NCI-H446 (cell line): Measurements from ENCODE around the gene LRTM2.

Experiments used
- DNase-seq, 2 experiments: peaks; one replicate each; lab custom pipeline; 2025; lab: John Stamatoyannopoulos, UW

LRTM2 gene

DNA sequence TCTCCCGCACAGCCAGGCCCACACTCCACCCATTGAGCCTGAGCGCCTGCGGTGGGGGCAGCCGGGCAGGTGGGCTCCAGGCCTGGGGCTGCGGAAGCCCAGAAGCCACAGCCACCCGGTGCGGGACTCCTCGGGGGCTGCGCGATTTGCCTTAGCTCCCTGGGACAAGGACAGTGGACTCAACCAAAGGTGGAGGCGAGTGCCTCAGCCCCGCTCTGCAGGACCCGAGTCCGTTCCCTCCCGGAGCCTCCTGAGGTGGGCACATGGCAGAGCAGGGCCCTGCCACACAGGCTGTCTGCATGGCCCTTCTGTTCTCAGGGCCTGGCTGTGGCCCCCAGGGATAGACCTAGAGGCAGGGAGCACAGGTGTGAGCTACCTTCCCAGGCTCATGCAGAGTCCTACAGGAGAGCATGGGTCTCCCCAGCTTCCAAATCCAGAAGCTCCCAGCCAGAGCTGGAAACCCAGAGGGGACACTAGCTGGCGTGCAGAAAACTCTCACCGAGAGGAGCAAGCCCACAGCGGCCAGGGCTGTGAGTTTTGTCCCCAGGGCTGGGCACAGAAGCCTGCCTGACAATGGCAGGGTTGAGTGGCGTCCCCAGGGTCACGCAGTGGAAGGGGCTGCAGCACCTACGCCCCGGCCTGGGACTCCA, 22.2 kb upstream of the LRTM2 start:
- no peak for DNase-seq

DNA sequence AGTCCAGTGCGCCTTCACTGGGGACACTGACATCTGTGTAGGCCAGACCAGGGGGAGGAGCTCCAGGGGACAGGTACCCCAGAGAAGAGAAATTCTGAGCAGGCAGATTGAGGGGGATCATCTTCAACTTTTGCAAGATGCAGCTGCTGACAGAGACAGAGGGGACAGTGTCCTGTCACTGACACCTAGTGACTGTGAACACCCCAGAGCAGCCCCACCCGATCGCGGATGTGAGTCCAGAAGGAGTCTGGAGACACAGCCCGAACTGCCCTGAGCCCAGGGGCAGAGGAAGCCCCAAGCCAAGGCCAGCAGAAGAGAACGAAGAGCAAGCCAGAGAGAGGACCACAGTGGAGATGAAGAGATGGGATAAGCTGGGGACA, 21.7 kb upstream of the LRTM2 start:
- DNase-seq = no peak

DNA sequence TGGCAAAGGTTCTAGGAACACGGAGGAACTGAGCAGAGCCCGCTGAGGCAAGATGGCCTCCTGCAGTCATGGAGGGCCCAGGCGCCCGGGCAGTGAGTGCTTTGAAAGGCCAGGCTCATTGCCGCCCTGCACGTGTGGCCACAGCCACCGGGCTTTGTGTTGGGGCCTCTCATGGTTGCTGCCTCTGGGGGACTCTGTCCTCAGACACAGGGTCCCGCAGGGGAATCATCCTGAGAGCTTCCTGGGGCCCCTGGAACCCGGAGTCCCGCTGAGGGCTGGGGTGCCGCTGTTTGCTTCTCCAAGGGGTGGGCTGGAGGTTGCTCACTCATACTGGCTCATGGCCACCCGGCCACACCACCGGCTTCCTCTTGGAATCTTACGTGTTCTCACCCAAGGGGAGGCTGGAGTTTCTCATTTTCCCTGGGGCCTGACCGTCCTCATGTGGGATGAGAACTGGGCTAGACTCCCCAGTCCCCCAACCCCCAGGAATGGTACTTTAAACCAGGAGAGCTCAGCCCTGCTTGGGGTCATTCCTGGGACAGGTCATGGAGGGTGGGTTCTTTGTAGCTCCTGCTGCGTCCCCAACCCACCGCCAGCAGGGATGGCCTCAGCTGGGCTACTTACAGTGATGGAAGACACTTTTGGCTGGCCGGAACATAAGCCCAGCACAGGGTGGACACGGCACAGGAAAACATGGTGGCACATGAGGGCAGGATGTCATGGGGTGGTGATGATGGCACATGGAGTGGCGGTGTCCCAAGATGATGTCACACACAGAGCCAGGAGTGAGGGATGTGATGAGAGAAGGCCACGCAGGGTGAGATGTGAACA, 21.1 kb upstream of the LRTM2 start:
- no peak for DNase-seq

DNA sequence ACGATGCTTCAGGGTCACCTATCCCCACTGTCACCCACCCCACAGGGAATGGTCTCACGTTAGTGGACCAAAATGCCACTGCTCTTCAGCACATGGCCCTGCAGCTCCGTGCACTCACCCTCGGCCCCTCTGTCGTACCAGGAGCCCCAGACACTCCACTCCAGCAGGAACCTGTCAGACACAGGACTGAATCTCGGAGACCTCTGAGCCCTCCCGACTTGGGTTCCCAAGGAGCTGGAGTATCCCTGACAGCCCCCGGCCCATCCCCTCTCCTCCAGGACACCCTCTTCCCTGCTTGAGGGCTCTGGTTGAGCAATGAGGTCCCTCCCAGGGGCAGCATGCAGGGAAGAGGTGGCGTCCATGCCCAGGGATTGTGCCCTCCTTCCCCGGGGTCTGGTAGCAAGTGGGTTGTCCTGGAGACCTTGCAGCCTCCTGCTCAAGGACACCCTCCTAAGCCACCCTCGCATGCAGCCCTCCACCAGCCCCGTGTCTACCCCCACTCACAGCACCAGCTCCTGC, 20.4 kb upstream of the LRTM2 start:
- DNase-seq = no peak

DNA sequence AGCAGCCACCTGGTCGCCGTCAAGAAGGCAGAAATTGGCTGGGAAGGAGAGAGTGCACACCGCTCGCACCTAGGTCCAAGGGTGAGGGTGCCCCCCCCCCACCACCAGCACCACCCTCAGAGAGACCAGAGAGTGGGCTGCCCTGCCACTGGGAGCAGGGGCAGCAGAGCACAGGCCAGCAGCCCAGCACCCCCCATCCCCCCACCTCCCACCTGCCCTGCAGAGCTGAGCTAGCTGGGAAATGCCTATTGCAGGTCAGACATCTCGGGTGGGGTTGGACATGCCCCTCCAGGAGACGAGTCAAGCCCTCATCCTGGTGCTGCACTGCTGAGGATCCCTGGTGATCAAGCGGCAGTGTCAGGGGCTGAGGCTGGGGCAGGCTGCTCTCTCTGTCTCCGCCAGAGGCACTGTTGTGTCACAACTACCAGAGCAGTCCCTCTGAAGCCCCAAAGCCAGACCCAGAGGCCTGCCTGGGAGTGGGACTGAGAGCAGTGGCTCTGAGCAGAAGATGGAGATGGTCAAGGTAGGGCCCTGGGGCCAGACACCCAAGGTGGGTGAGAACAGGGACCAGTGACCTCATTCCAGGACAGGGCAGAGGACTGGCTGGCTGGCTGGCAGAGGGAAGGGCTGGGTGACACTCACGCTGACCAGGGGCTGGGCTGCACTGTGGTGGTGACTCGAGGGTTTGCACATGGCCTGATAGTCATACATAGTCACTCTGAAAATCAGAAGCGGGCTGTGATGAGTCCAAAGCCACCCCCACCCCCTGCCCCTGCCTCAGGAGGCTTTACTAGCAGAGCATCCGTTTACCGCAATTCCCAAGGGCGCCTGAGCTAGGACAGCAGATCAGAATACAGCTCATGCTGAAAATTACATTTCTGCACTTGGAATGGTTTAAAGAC, 19.7 kb upstream of the LRTM2 start:
- DNase-seq = no peak

DNA sequence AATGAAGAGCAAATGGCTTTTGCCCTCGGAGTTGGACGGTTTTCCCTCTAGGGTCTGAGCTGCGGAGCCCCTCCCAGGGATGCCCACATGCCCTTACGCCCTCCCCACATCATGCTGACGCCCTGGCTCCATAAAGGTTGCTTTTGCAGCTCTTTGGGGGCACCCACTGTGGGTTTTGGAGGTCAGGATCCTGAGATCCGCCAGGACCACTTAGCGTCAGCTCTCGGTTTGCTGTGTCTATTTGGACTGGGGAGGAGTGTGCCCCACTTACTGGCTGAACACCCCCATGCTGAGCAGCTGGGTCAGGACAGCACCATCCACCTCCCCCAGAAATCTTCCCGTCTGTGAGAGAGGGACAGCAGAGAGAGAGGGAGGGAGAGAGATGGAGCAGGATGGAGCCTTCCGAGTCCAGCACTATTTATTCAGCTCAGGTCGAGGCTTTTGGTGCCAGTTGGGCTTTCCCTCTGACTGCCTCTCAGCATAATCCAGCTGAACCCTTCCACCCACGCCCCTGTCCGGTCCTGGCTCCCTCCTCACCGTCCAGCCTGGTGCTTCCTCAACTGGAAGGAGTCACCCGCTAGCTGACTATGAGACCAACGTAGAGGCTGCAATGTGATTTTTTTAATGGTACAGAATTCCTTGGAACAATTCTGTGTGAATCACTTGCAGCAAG, 18.9 kb upstream of the LRTM2 start:
- DNase-seq = no peak

DNA sequence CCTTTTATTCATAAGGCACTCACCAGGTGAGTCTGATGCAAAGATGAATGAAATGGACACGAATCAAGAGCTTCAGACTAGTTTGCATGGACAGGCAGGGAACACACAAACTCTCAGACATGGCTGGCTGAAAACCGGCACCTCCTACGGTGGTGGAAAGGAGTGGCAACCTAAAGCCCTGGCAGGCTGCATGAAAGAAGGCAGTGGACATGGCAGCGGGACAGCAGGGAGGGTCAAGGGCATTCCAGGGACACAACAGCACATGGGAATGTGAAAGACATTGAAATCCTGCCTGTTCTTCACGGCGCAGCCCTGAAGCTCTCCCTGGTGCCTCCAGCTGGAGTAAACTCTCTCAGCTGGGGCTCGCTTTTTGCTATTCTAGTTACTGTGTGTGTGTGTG, 16.6 kb upstream of the LRTM2 start:
- no peak for DNase-seq

DNA sequence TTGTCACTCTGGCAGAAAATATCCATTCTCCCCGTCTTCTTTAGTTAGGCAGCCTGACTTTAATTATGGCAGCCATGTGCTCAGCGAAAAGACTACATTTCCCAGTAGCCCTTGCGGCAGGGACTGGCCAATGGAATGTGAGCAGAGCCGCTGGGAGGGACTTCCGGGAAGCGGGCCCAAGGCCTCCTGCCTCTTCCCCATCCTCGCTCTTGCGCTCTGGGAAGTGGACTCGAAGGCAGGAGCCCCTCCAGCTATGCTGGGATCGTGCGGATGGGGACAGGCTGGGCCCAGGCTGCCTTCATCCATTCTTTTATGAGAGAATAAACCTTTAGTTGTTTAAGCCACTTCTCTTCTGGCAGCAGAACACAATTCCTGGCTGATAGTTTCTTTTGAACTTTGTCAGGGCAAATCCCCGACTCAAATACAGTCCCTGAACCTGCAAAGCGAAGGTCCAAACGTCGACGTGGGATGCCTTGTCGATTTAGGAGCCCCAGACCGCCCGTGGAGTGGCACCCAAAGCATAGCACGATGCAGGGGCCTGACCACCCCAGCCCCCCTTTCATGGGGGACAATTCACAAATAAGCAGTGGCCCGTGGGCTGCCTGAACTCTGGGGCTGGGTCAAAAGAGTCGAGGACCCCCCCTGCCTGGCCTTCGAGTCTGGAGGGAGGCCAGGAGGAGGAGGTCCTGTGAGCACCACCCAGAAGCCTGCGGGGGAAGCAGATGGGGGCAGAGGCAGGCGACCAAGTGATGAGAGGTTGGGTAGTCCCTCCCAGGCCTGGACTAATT, 15.6 kb upstream of the LRTM2 start:
- peak; percentile 86 to 94 for DNase-seq

DNA sequence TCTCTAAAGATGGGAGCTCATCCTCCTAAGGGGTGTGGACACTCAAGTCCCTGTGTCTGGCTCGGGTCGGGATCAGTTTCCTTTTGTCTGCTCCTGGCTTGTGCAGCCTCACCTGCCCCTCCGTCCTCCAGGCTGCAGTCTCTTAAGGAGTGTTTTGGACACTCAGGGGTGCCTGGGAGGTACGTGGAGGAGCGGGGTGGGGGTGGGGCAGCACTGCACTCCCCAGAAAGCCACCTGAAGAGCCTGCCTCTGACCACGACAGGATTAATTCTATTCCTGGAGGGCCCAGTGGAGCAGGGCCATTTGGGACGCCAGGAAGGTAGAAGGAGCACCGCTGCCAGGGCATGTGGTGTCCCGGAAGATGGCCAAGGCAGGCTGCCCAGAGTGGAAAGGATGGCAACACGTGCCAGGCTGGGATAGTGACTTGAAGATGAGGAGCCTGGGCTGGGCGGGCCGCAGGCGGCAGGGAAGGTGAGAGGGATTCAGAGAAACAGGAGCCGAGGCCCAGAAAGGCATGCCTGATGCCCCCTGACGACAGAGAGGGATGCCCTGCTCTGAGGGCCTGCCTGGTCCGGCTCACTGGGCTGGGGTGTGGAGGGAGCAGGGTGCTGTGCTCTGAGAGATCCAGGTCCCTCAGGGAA, 14.8 kb upstream of the LRTM2 start:
- peak in 1 of 2 experiments; percentile 53 for DNase-seq

DNA sequence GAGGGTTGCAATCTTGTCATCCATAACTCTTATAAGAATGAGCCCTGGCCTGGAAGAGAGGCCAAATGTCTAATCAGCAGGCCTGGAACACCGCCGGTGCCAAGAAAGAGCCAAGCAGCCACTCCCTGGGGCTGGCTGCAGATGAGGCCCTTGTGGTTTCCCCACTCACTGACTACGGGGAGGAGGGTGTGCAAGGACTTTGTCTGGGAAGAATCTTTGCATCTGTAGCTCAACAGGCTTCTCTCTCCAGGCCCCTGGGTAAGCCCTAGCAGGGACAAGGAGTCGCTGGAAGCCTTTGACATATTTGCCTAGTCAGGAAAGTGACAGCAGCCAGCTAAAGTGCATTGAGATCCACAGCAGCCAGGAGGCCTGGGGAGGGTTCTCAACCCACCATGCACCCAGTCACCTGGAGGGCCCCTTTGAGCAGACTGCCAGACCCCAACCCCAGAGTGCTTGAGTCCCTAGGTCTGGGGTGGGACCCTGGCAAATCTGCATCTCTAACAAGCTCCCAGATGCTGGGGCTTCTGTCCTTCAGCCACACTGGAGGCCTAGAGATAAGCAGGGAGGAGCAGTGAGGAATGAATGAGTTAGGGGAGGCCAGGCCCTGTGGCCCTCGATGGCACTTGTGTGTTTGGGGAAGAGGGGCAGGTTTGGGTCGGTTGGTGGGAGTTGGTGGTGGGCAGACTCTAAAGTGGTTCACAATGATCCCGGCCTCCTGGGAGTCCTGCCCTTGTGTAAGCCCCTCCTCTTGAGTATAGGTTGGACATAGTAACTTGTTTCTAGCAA, 13.9 kb upstream of the LRTM2 start:
- peak; percentile 51 to 84 for DNase-seq

DNA sequence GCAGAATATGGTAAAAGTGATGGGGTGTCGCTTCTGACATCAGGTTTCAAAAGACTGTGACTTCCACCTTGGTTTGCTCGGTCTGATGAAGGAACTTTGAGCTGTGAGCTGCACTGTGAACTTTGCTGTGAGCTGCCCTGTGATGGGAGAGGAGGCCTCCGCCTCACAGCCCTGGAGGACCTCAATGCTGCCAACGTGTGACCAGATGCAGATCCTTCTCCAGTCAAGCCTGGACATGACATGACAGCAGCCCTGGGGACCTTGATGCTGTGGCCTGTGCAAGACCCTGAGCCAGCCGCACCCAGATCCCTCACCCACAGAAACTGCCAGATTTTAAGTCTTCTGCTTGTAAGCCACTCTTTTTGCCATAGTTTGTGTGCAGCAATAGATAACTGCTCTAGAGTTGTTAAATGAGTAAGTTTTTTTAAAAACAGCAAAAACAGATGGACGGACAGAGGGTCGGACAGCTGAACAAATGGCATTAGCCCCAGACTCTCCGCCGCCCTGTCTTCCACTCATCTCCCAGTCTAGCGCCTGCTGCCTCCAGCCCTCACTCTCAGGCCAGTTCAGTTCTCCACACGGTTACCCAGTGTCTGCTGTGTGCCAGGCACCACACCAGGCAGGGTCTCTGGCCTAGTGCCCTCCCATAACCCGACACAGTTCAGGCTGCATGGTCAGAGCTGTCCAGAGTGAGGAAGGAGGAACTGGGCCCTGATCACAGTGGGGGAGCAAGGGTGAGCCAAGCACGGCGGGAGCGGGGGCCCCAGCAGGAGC, 13.1 kb upstream of the LRTM2 start:
- no peak for DNase-seq

DNA sequence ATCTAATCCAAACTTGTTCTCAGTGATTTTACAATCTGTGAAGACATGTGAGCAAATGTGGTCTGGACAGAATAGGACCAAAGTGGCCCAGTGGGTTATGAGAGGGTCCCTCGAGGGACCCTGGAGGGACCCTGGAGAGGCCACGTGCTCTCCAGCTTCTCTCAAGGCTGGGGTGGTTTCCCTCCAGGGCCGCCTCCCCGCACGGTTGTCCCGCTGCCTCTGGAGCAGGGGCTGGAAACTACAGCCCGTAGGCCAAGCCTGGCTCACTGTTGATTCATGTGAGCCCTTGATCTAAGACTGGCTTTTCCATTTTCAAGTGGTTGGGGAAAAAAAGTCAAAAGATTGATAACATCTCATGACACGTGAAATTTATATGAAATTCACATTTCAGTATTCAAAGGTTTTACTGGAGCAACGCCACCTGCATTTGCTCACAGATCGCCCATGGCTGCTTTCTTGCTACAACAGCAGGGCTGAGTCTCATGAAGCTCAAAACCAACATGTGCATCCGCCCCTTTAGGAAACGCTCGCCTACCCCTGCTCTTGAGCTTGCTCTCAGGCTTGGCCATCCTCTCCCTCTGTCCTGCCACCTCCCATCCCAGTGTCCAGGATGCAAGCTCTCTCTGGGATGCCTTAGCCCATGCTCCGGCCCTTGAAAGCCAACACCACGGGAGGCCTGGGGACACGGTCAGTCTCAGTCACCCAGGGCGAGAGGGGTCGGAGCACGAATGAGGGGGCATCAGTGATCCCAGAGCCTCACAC, 12.1 kb upstream of the LRTM2 start:
- no peak for DNase-seq

DNA sequence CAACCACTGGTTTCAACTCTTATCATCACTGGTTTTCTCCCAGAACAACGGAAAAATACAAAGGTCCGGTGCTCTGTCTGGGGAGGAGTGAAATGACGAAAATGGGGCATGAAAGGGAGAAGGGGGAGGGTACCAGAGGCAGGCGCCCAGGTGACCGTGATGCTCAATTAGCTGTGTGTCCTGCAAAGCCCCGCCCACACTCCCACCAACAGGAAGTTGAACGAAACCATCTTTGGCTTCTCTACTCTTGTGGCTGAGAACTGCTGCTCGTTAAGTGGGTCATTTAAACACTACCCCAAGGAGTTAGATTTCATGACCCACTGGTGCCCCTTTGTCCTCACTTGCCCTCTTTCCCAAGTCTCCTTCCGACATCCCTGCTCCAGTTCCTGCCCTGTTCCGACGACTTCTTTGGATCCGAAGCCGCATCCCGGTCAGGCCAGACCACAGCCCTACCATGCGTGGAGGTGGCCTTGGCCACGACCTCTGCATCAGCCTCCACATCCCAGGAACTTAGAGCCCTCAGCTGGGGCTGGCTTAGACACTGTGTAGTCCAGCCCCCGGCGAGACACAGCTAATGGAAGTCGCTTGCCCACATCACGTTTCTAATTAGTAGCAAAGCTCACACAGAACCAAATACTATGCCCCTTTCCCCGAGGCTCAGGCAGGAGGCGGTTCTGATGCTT, 11.4 kb upstream of the LRTM2 start:
- no peak for DNase-seq

DNA sequence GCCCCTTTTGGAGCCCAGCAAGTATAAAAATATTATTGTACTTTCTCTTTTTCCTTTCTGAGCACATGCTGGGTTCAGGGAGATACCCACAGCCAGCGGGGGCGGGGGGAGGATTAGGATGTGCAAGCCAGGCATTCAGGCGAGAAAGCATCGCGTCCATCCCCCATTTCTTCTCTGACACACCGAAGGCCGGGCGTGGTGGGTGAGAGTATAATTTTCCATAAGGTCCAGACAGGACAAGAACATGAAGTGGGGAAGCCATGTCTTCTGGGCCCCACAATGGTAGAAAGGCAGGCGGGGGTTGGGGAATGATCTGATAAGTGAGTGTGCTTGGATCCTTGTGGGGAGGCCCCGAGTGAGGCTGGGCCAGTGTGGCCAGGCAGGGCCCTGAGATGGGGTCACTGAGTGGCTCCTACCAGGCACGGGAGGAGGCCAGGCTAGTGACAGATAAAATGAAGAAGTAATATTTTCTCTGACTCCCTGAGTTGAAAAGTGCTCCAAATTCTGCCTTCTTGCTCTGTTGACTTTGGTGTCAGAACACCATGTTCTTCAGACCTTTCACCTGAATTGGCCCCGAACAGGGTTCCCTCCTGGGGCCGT, 10.7 kb upstream of the LRTM2 start:
- no peak for DNase-seq

DNA sequence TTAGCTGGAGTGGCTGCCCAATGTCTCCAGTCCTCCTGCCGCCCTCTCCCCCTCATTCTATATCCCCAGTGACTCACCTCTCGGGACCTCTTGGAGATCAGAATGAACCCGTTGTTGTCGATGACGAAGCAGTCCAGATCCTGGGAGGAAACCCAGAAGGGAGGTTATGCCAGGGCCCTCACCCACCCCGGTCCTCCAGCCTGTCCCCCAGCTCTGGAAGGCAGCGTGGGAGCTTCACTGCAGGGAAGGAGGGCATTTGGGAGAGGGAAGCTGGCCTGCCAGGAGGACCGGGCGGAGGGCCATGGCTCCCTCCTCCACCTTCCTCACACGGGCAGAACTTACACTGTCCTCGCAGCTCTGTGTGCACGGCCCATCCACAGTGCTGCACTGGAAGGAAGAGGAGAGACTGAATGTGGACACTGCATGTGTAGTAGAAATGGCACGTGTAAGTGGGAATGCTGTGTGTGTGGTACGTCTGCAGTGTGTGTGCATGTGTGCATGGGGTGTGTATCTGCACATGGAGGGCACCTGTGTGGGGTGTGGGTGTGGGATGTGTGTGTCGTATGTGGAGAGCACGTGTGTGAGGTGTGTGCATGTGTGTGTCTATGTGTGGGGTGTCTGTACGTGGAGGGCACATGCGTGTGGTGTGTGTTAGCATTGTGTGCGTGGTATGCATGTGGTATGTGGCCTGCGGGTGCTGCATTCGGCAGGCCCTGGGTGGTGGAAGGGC, 10.0 kb upstream of the LRTM2 start:
- DNase-seq = no peak

DNA sequence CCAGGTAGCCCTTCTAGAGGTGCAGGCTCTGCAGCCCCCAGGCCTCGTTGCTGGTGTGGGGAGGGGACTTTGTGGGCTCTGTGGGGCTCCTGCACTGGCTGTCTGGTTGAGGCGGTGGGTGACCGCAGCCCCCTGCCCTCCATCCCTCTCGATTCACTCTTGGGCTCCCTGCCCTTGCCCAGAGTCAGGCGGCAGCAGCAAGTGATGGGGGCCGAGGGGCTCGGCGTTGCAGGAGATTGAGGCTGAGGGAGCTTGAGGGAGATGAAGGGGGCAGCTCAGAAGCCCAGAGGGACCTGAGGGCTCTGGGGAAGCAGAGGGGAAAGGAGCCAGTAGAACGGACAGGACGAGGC, 9.5 kb upstream of the LRTM2 start:
- no peak for DNase-seq
